LoVo (cell line): ENCODE data around the gene PITPNC1.
"Not testable (repeated sequence)": the region's sequence is repeated elsewhere in the genome, so short reads cannot be mapped to it uniquely, and the experiment has no call there.

Experiments
- DNase-seq: peaks from one replicate; pipeline ENCODE4 v3.0.0-alpha.2; 2016; ENCODE audit warnings: low spot score

The PITPNC1 gene

DNA sequence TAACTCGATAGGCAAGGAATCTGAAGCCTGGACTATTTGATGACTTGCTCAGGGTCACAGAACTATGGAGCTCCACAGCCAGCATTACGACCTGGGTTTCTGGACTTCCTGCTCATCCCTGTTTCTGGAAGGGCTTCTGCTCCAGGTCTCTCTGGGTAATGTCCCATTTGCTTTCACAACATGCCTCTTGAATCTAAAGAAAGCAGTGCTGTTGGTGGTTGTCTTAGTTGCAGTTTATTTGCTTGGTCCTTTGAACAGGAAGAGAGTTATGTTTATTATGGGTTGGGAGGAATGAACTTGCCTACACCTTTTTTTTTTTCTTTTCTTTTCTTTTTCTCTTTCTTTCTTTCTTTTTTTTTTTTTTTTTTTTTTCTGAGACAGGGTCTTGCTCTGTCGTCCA, 84.8 kb downstream of the PITPNC1 start:
- no peak for DNase-seq

DNA sequence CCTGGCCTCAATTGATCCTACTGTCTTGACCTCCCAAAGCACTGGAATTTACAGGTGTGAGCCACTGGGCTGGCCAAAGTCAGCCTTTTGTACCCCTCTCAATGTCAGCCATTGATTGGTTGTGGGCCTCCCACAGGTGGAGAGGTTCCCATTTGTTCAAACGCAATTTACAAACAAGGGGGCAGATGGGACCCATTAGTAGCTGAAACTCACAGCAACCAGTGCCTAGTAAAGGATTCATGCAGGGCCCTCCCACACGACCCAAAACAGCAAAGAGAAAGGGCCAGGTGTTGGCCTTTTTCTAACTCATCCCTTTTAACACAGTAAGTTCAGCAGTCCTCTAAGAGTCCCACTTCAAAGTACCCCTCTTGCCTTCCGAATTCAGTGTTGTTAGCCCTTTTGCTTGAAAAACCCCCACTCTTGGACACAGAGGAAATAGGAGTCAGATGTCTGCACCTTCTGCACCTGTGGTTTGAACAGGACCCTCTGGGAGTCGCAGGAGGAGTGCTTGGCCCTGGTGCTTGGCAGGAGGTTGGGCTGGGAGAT, 89.2 kb downstream of the PITPNC1 start:
- no peak for DNase-seq

GRCh38 chr17:67467500-67468455, 90.7 kb downstream of the PITPNC1 start:
- DNase-seq: no peak

DNA sequence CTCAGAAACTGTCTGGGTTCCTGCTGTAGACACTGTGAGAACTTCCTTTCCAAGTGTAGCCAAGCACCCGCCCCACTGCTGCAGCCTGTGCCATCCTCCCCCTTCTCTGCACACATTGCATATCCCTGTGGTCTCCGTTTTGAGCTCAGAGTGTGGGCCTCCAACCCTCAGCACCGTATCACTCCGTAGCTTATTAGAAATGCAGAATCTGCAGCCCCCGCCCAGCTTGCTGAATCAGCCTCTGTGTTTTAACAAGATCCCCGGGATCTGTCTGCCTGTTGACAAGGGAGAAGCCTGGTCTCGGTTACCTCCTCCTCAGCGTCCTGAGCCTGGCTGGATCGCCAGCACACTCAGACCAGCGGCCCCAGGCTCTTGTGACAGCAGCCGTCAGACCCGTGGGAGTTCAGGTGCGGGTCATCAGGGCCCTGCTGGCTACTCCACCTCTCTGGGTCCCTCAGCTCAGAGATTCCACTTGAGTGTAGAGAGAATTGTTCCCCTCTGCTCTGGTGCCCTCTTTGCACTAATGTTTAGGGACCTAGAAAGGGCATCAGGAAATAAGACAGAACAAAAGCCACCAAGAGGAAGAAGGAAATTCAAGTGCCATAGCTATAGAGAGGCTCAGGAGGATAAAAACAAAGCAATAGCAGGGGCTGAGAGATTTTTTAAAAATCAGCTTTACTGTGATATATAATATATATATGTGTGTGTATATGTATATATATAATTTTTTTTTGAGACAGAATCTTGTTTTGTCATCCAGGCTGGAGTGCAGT, 92.3 kb downstream of the PITPNC1 start:
- DNase-seq: no peak

DNA sequence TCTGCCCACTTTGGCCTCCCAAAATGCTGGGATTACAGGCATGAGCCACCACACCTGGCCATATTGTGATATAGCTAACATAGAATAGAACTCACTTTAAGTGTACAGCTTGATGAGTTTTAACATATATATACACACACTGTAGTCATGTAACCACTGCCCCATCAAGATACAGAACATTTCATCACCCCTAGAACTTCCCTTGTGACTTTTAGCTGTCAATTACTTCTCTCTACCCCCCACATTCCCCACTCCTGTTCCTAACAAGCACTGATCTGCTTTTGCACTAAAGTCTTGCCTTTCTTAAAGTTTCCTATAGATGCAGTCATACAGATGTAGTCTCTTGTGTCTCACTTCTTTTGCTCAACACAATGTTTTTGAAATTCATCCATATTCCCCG, 93.1 kb downstream of the PITPNC1 start:
- no peak for DNase-seq

- DNase-seq: no peak
Observed at GRCh38 chr17:67471118-67471517, 94.0 kb downstream of the PITPNC1 start.

DNA sequence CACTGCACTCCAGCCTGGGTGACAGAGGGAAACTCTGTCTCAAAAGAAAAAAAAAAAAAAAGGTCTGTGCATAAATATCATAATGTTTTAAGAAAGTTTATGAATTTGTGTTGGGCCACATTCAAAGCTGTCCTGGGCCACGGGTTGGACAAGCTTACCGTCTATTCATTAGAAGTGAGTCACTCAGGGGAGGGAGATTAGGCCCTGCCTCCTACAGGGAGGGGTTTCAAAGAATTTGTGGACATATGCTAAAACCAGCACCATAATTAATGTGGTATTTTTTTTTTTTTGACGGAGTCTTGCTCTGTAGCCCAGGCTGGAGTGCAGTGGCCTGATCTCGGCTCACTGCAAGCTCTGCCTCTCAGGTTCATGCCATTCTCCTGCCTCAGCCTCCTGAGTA, 95.5 kb downstream of the PITPNC1 start:
- DNase-seq: not testable (repeated sequence)

GRCh38 chr17:67474081-67474661, 97.1 kb downstream of the PITPNC1 start:
- no peak for DNase-seq

DNA sequence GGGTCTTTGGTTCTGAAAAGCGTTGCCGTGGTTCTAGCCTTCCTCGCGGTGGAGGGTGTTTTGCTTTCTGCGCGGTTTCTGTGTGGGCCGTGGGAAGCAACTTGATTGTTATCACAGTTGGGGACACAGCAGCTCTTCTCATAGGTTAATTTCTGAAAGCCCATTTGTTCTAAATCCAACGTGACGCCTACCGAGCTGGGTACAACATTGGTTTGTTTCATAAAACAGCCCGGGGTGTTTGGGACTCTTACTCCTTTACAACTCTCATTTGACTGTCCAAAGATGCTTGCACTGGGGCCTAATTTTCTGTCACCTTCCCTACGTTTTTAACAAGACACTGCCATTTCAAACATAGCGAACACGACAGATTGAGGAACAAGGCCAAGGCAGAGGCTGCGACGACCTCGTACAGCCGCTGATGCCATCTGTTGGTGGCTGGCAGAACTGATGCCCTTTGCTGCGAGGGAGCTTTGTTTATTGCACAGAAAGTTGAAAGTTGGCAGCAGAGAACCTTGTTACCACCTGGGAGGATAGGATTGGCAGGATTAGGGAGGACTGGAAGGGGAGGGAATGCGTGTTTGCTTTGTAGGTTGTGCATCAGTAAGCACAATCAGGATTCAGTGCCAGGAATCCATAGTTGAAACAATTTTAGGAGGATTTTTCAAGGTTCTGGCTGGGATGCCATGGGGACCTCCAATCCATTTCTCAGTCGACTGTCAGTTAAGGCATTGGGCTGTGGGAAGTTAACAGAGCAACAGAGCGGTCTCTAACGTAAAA, 98.3 kb downstream of the PITPNC1 start:
- peak; percentile 76 for DNase-seq

GRCh38 chr17:67476787-67477335, 99.8 kb downstream of the PITPNC1 start:
- DNase-seq: no peak

DNA sequence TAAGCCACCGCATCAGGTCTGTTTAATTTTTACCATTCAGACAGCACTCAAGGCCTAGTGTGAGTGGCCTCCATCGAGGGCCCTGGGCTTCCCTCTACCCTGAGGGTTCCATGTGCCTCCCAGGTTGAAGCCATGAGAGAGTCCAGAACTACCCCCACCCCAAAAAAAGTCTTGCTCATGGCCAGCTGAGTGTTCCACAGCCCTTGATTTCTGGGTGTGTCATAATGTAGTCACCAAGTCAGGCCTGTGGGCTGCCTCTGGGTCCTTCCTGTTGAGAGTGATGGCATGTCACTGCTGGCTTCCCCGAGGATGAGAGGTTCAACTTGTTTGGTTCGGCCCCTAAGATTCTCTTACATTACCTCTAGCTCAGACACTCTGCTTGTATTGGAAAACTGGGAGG, 100.6 kb downstream of the PITPNC1 start:
- no peak for DNase-seq

GRCh38 chr17:67478401-67479041, 101.4 kb downstream of the PITPNC1 start:
- DNase-seq: no peak

- DNase-seq: no peak
Observed at GRCh38 chr17:67479148-67479547, 102.1 kb downstream of the PITPNC1 start.

GRCh38 chr17:67480959-67481358, 103.9 kb downstream of the PITPNC1 start:
- not testable (repeated sequence) for DNase-seq

- no peak for DNase-seq
Observed at GRCh38 chr17:67481808-67482207, 104.7 kb downstream of the PITPNC1 start.

- DNase-seq: no peak
Observed at GRCh38 chr17:67482764-67483163, 105.7 kb downstream of the PITPNC1 start.

GRCh38 chr17:67484261-67484660, 107.2 kb downstream of the PITPNC1 start:
- no peak for DNase-seq

DNA sequence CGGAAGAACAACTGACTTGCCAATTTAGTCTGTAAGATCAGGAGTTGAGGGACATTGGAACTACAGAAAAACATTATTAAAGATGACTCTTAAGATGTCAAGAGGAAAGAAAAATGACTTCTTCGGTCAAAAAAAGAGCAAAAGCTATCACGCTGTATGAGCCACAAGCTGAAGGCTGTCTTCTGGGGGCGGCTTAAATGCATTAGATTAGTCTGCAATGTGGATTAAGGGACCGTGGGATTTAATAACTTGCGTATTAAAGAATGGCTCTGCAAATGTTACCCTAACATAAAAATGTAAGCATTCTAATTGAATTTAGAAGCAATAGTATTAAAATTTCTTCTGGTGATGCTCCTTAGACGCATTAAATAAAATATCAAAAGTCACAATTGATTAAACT, 108.6 kb downstream of the PITPNC1 start:
- no peak for DNase-seq

- DNase-seq: no peak
Observed at GRCh38 chr17:67487506-67487905, 110.4 kb downstream of the PITPNC1 start.

DNA sequence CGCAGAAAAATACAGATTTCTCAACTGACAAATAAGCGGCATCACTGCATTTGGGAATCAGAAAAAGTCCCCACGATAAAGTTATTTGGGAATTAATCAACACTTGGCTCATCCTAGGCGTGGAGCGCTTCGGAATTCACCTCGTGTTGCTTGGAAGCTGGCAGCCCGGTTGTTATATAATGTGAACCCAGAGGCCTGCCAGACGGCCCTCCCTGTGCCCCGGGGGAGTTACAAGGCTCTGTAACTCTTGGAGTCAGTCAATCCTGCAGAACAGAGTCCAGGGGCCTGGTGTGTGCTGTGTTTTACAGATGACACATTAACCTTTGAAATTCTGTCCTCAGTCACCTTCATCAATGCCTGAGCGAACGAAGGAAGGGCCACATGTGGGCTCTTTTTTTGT, 111.1 kb downstream of the PITPNC1 start:
- DNase-seq: no peak

- no peak for DNase-seq
Observed at GRCh38 chr17:67488768-67489167, 111.7 kb downstream of the PITPNC1 start.
